KG1 (cell line): ENCODE data around the gene GTF3C4.
"Not testable (repeated sequence)": the region's sequence is repeated elsewhere in the genome, so short reads cannot be mapped to it uniquely, and the experiment has no call there.

ENCODE experiments used
- DNase-seq: peaks from one replicate; lab custom pipeline; 2025; lab: John Stamatoyannopoulos, UW

GTF3C4 gene

GRCh38 chr9:132702254-132702653, 32.0 kb downstream of the GTF3C4 start:
- no peak for DNase-seq

GRCh38 chr9:132703336-132703735, 33.1 kb downstream of the GTF3C4 start:
- no peak for DNase-seq

GRCh38 chr9:132708239-132708638, 38.0 kb downstream of the GTF3C4 start:
- DNase-seq = no peak

- no peak for DNase-seq
Observed at GRCh38 chr9:132708769-132709430, 38.6 kb downstream of the GTF3C4 start.

- no peak for DNase-seq
Observed at GRCh38 chr9:132710333-132710732, 40.1 kb downstream of the GTF3C4 start.

- DNase-seq = not testable (repeated sequence)
Observed at GRCh38 chr9:132711152-132711551, 40.9 kb downstream of the GTF3C4 start.

- no peak for DNase-seq
Observed at GRCh38 chr9:132711846-132712245, 41.6 kb downstream of the GTF3C4 start.

GRCh38 chr9:132712753-132713152, 42.5 kb downstream of the GTF3C4 start:
- no peak for DNase-seq

GRCh38 chr9:132716007-132716406, 45.7 kb downstream of the GTF3C4 start:
- no peak for DNase-seq

GRCh38 chr9:132717326-132717945, 47.2 kb downstream of the GTF3C4 start:
- no peak for DNase-seq

GRCh38 chr9:132718381-132718928, 48.2 kb downstream of the GTF3C4 start:
- not testable (repeated sequence) for DNase-seq

GRCh38 chr9:132721661-132722060, 51.4 kb downstream of the GTF3C4 start:
- DNase-seq = no peak

GRCh38 chr9:132722564-132723065, 52.4 kb downstream of the GTF3C4 start:
- no peak for DNase-seq

- DNase-seq = no peak
Observed at GRCh38 chr9:132723809-132724208, 53.5 kb downstream of the GTF3C4 start.

GRCh38 chr9:132725306-132725705, 55.0 kb downstream of the GTF3C4 start:
- no peak for DNase-seq

- no peak for DNase-seq
Observed at GRCh38 chr9:132726576-132727130, 56.4 kb downstream of the GTF3C4 start.

GRCh38 chr9:132728071-132728470, 57.8 kb downstream of the GTF3C4 start:
- no peak for DNase-seq

GRCh38 chr9:132728497-132728896, 58.2 kb downstream of the GTF3C4 start:
- DNase-seq = no peak

- DNase-seq = no peak
Observed at GRCh38 chr9:132729235-132729890, 59.1 kb downstream of the GTF3C4 start.

GRCh38 chr9:132730054-132731033, 60.1 kb downstream of the GTF3C4 start:
- DNase-seq = no peak

- DNase-seq = no peak
Observed at GRCh38 chr9:132731230-132731629, 61.0 kb downstream of the GTF3C4 start.
